ENCODE data around the gene IQSEC2.

GRCh38 chrX:53223955-53224859 is 57.2 kb downstream of the IQSEC2 start:
- TF ChIP-seq, protein P1, sequence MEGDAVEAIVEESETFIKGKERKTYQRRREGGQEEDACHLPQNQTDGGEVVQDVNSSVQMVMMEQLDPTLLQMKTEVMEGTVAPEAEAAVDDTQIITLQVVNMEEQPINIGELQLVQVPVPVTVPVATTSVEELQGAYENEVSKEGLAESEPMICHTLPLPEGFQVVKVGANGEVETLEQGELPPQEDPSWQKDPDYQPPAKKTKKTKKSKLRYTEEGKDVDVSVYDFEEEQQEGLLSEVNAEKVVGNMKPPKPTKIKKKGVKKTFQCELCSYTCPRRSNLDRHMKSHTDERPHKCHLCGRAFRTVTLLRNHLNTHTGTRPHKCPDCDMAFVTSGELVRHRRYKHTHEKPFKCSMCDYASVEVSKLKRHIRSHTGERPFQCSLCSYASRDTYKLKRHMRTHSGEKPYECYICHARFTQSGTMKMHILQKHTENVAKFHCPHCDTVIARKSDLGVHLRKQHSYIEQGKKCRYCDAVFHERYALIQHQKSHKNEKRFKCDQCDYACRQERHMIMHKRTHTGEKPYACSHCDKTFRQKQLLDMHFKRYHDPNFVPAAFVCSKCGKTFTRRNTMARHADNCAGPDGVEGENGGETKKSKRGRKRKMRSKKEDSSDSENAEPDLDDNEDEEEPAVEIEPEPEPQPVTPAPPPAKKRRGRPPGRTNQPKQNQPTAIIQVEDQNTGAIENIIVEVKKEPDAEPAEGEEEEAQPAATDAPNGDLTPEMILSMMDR (IDR thresholded peaks at IDR 0.05; ENCODE audit: poor library complexity) = no peak
- no peak for TF ChIP-seq EZH2 (IDR thresholded peaks at IDR 0.05; ENCODE audit: borderline replicate concordance)
- TF ChIP-seq EZH2phosphoT487 (IDR thresholded peaks at IDR 0.05; ENCODE audit: low read depth, severe bottlenecking, unreplicated experiment) = no peak

All from hepatocyte (in vitro differentiated cells).